Measurements from ENCODE around the gene RAD9B. TPM values are rescaled to one million over a fixed set of nuclear protein-coding genes. Genes with fewer than 3 reads are reported as not detected.
A peak's percentile ranks its signal among the peaks of the same experiment; 100 is the strongest.

The RAD9B gene
- total and polyA plus RNA-seq, 2 experiments from 2014 or later, result 0.13 to 0.23 TPM

DNA sequence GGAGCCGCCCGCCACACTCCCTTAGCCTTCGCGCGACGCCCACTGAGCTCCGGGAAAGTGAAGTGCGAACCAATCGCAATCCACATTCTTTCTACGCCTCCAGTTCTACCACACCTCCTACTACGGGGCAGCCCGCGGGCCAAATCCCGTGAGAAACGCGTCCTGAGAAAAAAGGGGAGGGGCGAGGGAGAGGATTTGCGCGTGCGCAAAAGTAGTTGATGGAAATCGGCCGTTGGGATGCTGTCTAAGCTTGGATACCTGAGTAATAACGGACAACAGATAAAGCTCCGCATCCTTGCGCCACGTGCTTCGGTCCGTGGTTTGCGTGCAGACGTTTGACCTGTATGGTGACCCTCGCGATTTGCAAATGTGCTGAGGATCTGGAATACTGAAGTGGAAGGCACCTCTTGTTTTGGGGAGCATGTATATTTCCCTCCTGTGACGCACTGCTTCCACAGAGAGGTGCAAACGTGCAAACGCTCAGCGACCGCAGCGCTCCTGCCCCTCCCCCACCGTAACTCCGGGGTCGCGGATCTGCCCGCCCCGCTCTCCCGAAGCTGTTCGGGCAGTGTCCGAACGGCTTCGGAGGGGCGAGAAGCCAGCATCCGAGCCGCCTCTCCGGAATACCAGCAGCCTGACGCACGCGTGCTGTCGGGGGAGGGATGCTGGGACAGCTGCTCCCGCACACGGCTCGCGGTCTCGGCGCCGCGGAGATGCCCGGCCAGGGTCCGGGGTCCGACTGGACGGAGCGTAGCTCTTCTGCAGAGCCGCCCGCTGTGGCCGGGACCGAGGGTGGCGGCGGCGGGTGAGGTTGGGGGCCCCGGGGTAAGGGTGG, 33.7 kb upstream of the RAD9B start, which contains the start of the genes FAM216A and GPN3:
FAM216A (plus strand) TSS at position 632 of the 835 bp plus-strand sequence; CDS start at position 663, 31 bp downstream.
GPN3 (minus strand) TSS at position 44 of the 835 bp plus-strand sequence. CDS start 54 bp downstream, outside the sequence.
- Histone ChIP-seq H3K9me2 (replicated peaks; ENCODE audit: insufficient read depth) (no peaks in the 10 kb centered on the region), H3K9me3 (ENCODE audit: low read depth) (no peaks in the 10 kb centered on the region), H3K79me2 (peaks cover 26% of the 10 kb centered on the region), H3K27ac (peak within 1 kb of the TSS; percentile 92), H3K4me3 (peak within 1 kb of the TSS; percentile 47), H4K20me1 (ENCODE audit: insufficient read depth, poor library complexity, severe bottlenecking) (no peaks in the 10 kb centered on the region), H2AFZ (peak within 1 kb of the TSS; percentile 76), H3K36me3 (replicated peaks; ENCODE audit: insufficient read depth, low read depth) (no peaks in the 10 kb centered on the region), H3K4me2 (peak within 1 kb of the TSS; percentile 96), H3K4me1 (ENCODE audit: insufficient read depth) (peaks cover 15% of the 10 kb centered on the region), H3K27me3 (no peaks in the 10 kb centered on the region)
- under 1% methylated on average over 67 of the region's 78 CpGs for WGBS (ENCODE audit: low lambda C conversion rate, missing lambda C conversion rate)
- peak; percentile 98 for DNase-seq (ENCODE audit: low spot score)
- TF ChIP-seq EZH2 (IDR thresholded peaks at IDR 0.05; ENCODE audit: borderline replicate concordance), result no peak
- TF ChIP-seq EZH2phosphoT487 (IDR thresholded peaks at IDR 0.05; ENCODE audit: low read depth, severe bottlenecking, unreplicated experiment), result no peak
- TF ChIP-seq CTCF (IDR thresholded peaks at IDR 0.05; ENCODE audit: poor library complexity), result no peak

DNA sequence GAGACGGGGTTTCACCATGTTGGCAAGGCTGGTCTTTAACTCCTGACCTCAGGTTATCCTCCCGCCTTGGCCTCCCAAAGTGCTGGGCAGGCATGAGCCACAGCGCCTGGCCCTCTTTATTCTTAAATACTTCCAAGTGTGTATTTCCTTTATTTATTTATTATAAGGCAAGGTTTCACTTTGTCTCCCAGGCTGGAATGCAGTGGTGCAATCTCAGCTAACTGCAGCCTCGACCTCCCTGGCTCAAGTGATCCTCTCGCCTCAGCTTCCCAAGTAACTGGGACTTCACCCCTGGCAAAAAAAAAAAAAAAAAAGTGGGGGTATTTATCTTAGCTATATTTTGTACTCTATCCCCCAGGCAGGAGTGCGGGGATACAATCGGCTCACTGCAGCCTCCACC, 26.7 kb upstream of the RAD9B start:
- Histone ChIP-seq H3K4me3 (no peak overlapping the region), H3K9me2 (replicated peaks; ENCODE audit: insufficient read depth) (no peaks in the 10 kb centered on the region), H3K27me3 (no peaks in the 10 kb centered on the region), H3K4me1 (ENCODE audit: insufficient read depth) (no peaks in the 10 kb centered on the region), H4K20me1 (ENCODE audit: insufficient read depth, poor library complexity, severe bottlenecking) (no peaks in the 10 kb centered on the region), H3K9me3 (ENCODE audit: low read depth) (no peaks in the 10 kb centered on the region), H2AFZ (no peak overlapping the region), H3K27ac (no peak overlapping the region), H3K36me3 (replicated peaks; ENCODE audit: insufficient read depth, low read depth) (no peaks in the 10 kb centered on the region), H3K4me2 (no peak overlapping the region), H3K79me2 (no peaks in the 10 kb centered on the region)
- TF ChIP-seq EZH2phosphoT487 (IDR thresholded peaks at IDR 0.05; ENCODE audit: low read depth, severe bottlenecking, unreplicated experiment) (no peak), CTCF (IDR thresholded peaks at IDR 0.05; ENCODE audit: poor library complexity) (no peak), EZH2 (IDR thresholded peaks at IDR 0.05; ENCODE audit: borderline replicate concordance) (no peak)
- no peak for DNase-seq (ENCODE audit: low spot score)
- 94% methylated on average over 7 of the region's 7 CpGs for WGBS (ENCODE audit: low lambda C conversion rate, missing lambda C conversion rate)

- peaks cover 58% of the 10 kb centered on the region for H3K79me2 ChIP-seq
- no peak for TF ChIP-seq EZH2 (IDR thresholded peaks at IDR 0.05; ENCODE audit: borderline replicate concordance)
- no peak for TF ChIP-seq EZH2phosphoT487 (IDR thresholded peaks at IDR 0.05; ENCODE audit: low read depth, severe bottlenecking, unreplicated experiment)
- no peak for TF ChIP-seq CTCF (IDR thresholded peaks at IDR 0.05; ENCODE audit: poor library complexity)
- H2AFZ ChIP-seq, result no peak overlapping the region
- H3K36me3 ChIP-seq (replicated peaks; ENCODE audit: insufficient read depth, low read depth), result peaks cover 5% of the 10 kb centered on the region
- H4K20me1 ChIP-seq (ENCODE audit: insufficient read depth, poor library complexity, severe bottlenecking), result peaks cover 24% of the 10 kb centered on the region
- no peak overlapping the region for H3K4me3 ChIP-seq
- no peaks in the 10 kb centered on the region for H3K9me3 ChIP-seq (ENCODE audit: low read depth)
- peaks cover 11% of the 10 kb centered on the region for H3K4me1 ChIP-seq (ENCODE audit: insufficient read depth)
- no peaks in the 10 kb centered on the region for H3K27me3 ChIP-seq
- no peak overlapping the region for H3K27ac ChIP-seq
- H3K9me2 ChIP-seq (replicated peaks; ENCODE audit: insufficient read depth), result no peaks in the 10 kb centered on the region
- peak overlapping the region; percentile 93 for H3K4me2 ChIP-seq
- no peak for DNase-seq (ENCODE audit: low spot score)
- 92% methylated on average over 4 of the region's 4 CpGs for WGBS (ENCODE audit: low lambda C conversion rate, missing lambda C conversion rate)
Observed at GRCh38 chr12:110498984-110499706, 3.0 kb upstream of the RAD9B start.
